CD14-positive monocyte (primary cell): ENCODE data around the gene ACAA1. TPM values are rescaled to one million over a fixed set of nuclear protein-coding genes. Genes with fewer than 3 reads are reported as not detected.

Experiments
- DNase-seq, 3 donors: peaks; one replicate each; pipeline ENCODE4 v3.0.0-alpha.2; 2011 to 2022
- H2AFZ ChIP-seq: 2 replicates; pipeline ENCODE4 v1.6.0; 2012; ENCODE audit warnings: mild to moderate bottlenecking, low read depth, low read length, inconsistent platforms; ENCODE audit not compliant: insufficient read depth, poor library complexity, severe bottlenecking
- H3K27ac ChIP-seq, 2 donors: 1 replicate in 1 of 2; 2 replicates in 1 of 2; pipeline ENCODE4 v1.5.1; 2012 to 2013; ENCODE audit warnings: low read length in 2 of 2, control low read depth in 1 of 2, inconsistent platforms in 1 of 2, low read depth in 1 of 2, mild to moderate bottlenecking in 1 of 2
- H3K27me3 ChIP-seq, 2 donors: one replicate each; pipeline versions ENCODE4 v1.6.0 to v1.6.1; 2011 to 2013; ENCODE audit warnings: low read length in 2 of 2; ENCODE audit not compliant: control insufficient read depth in 2 of 2, insufficient read depth in 2 of 2
- H3K36me3 ChIP-seq, 2 donors: replicated peaks in 1 of 2; 1 replicate in 1 of 2; 2 replicates in 1 of 2; pipeline versions ENCODE4 v1.5.1 to v1.6.1; 2012 to 2013; ENCODE audit warnings: low read length in 2 of 2, control low read depth in 1 of 2, inconsistent platforms in 1 of 2, mild to moderate bottlenecking in 1 of 2; ENCODE audit not compliant: insufficient read depth in 2 of 2, control insufficient read depth in 1 of 2
- H3K4me1 ChIP-seq, 2 donors: 1 replicate in 1 of 2; 2 replicates in 1 of 2; pipeline versions ENCODE4 v1.5.1 to v1.6.1; 2012 to 2013; ENCODE audit warnings: low read length in 2 of 2, control low read depth in 1 of 2, inconsistent platforms in 1 of 2, mild to moderate bottlenecking in 1 of 2, moderate library complexity in 1 of 2; ENCODE audit not compliant: insufficient read depth in 2 of 2, control insufficient read depth in 1 of 2
- H3K4me2 ChIP-seq: replicated peaks from 2 replicates; pipeline ENCODE3; 2012; ENCODE audit warnings: low read length, moderate library complexity, mild to moderate bottlenecking; ENCODE audit not compliant: poor library complexity, severe bottlenecking; ENCODE audit errors: extremely low read depth
- H3K4me3 ChIP-seq, 3 experiments: fragments of 200-600 bp in 1 of 3; sonication (generic) in 1 of 3; replicated peaks in 1 of 3; 1 replicate in 2 of 3; 2 replicates in 1 of 3; pipeline ENCODE4 v1.5.1; 2011 to 2013; ENCODE audit warnings: low read length in 3 of 3, mild to moderate bottlenecking in 3 of 3, control low read depth in 2 of 3, low read depth in 2 of 3, inconsistent platforms in 1 of 3, moderate library complexity in 1 of 3
- H3K79me2 ChIP-seq: 2 replicates; pipeline ENCODE4 v1.6.0; 2012; ENCODE audit warnings: mild to moderate bottlenecking, control low read depth, inconsistent platforms, low read length, moderate library complexity; ENCODE audit not compliant: insufficient read depth
- H3K9ac ChIP-seq: 2 replicates; pipeline ENCODE4 v1.6.0; 2017; ENCODE audit warnings: low read length, mild to moderate bottlenecking; ENCODE audit not compliant: insufficient read depth, poor library complexity, severe bottlenecking
- H3K9me3 ChIP-seq, 2 donors: replicated peaks in 1 of 2; 1 replicate in 1 of 2; 2 replicates in 1 of 2; pipeline versions ENCODE4 v1.5.1 to v1.6.1; 2012 to 2013; ENCODE audit warnings: low read length in 2 of 2, control low read depth in 1 of 2; ENCODE audit not compliant: control insufficient read depth in 1 of 2, insufficient read depth in 1 of 2
- H4K20me1 ChIP-seq: 2 replicates; pipeline ENCODE4 v1.6.0; 2012; ENCODE audit warnings: mild to moderate bottlenecking, low read length, control low read depth, moderate library complexity; ENCODE audit not compliant: insufficient read depth
- H3K27ac Mint-ChIP-seq, 7 donors: one replicate each; pipeline ENCODE4 v1.8.0; 2020; ENCODE audit warnings: mild to moderate bottlenecking in 7 of 7, mixed read lengths in 7 of 7, moderate library complexity in 6 of 7, inconsistent platforms in 2 of 7
- H3K27me3 Mint-ChIP-seq, 3 donors: one replicate each; pipeline ENCODE4 v1.8.0; 2021 to 2022; ENCODE audit warnings: low read depth in 3 of 3, mild to moderate bottlenecking in 3 of 3, mixed read lengths in 3 of 3, moderate library complexity in 3 of 3, inconsistent platforms in 1 of 3
- H3K36me3 Mint-ChIP-seq, 2 donors: one replicate each; pipeline ENCODE4 v1.8.0; 2020; ENCODE audit warnings: mixed read lengths in 2 of 2, inconsistent platforms in 1 of 2, mild to moderate bottlenecking in 1 of 2
- H3K4me1 Mint-ChIP-seq: one replicate; pipeline ENCODE4 v1.8.0; 2020; ENCODE audit warnings: mild to moderate bottlenecking, mixed read lengths
- H3K4me3 Mint-ChIP-seq, 2 donors: one replicate each; pipeline ENCODE4 v1.8.0; 2020; ENCODE audit warnings: mild to moderate bottlenecking in 2 of 2, mixed read lengths in 2 of 2, moderate library complexity in 1 of 2
- H3K9me3 Mint-ChIP-seq, 7 donors: one replicate each; pipeline ENCODE4 v1.8.0; 2020 to 2022; ENCODE audit warnings: mixed read lengths in 7 of 7, mild to moderate bottlenecking in 6 of 7, moderate library complexity in 6 of 7, inconsistent platforms in 2 of 7
- CTCF ChIP-seq: fragments of 200-600 bp; IDR thresholded peaks from one replicate; pipeline ENCODE4 v1.8.0; 2022; ENCODE audit warnings: antibody characterized with exemption, mild to moderate bottlenecking
- WGBS: methylation state at CpG from one replicate; pipeline ENCODE4 v1.1.5; 2013; ENCODE audit warnings: missing lambda C conversion rate; ENCODE audit not compliant: insufficient coverage; 5-methylcytosine and 5-hydroxymethylcytosine counted together
- intact Hi-C, 2 donors: fragments of 100-400 bp; cut with micrococcal nuclease; formaldehyde crosslinking; loops; one replicate each; pipeline versions ENCODE4 v1.15.0 to v1.15.1; 2023
- polyA plus RNA-seq, 3 donors: library from polyadenylated mRNA; depleted of rRNA in 1 of 3; unstranded in 2 of 3; stranded (reverse) in 1 of 3; fragments of 300-500 nt in 2 of 3; fragments of >200 nt in 1 of 3; fragmentation: Illumina TruSeq in 2 of 3; gene quantifications; 1 replicate in 2 of 3; 2 replicates in 1 of 3; pipeline ENCODE4 v1.2.3, GENCODE V29; 2012 to 2021

ACAA1 gene
- polyA plus RNA-seq, 3 donors = 123 to 268 (median 133) TPM

GRCh38 chr3:38141952-38142273, 5.0 kb upstream of the ACAA1 start:
- Histone ChIP-seq H3K9ac (no peak overlapping the region), H3K27ac (peak overlapping the region in 1 of 2 donors; percentile 0), H4K20me1 (peaks cover 32% of the 10 kb centered on the region), H2AFZ (no peak overlapping the region), H3K27me3 (no peaks in the 10 kb centered on the region), H3K79me2 (peaks cover 45% of the 10 kb centered on the region), H3K36me3 (peaks cover 21 to 31% of the 10 kb centered on the region in 2 donors), H3K9me3 (no peaks in the 10 kb centered on the region), H3K4me2 (no peak overlapping the region), H3K4me1 (peaks cover 57 to 78% of the 10 kb centered on the region in 2 donors), H3K4me3 (no peak overlapping the region)
- WGBS = 92% methylated on average over 2 of the region's 2 CpGs
- H3K4me3 Mint-ChIP-seq = no peak overlapping the region
- no peak for DNase-seq
- H3K27me3 Mint-ChIP-seq = peaks cover 0 to 4% (median 0%) of the 10 kb centered on the region in 3 donors
- no peak for TF ChIP-seq CTCF
- intact Hi-C loops = loop anchor here in 1 of 2 donors (10.0 kb wide), 1 partner anchor 57 kb away; no protein-coding TSS in a partner anchor
- peaks cover 60% of the 10 kb centered on the region for H3K4me1 Mint-ChIP-seq
- peaks cover 28 to 39% of the 10 kb centered on the region in 2 donors for H3K36me3 Mint-ChIP-seq
- peak overlapping the region in 4 of 7 donors; percentile 15 to 79 (median 75) for H3K27ac Mint-ChIP-seq
- H3K9me3 Mint-ChIP-seq = peaks cover 0 to 12% (median 2%) of the 10 kb centered on the region in 7 donors

- Histone ChIP-seq H3K79me2 (peaks cover 50% of the 10 kb centered on the region), H4K20me1 (peaks cover 32% of the 10 kb centered on the region), H3K9ac (no peak overlapping the region), H3K27me3 (no peaks in the 10 kb centered on the region), H3K36me3 (peaks cover 21 to 31% of the 10 kb centered on the region in 2 donors), H3K9me3 (no peaks in the 10 kb centered on the region), H3K4me3 (peak overlapping the region in 1 of 3 experiments; percentile 99), H3K27ac (peak overlapping the region; percentile 0 to 6), H3K4me2 (peak overlapping the region; percentile 95), H3K4me1 (peaks cover 54 to 74% of the 10 kb centered on the region in 2 donors), H2AFZ (no peak overlapping the region)
- H3K4me1 Mint-ChIP-seq = peaks cover 55% of the 10 kb centered on the region
- TF ChIP-seq CTCF = no peak
- DNase-seq = no peak
- WGBS = 92% methylated on average over 4 of the region's 7 CpGs
- peak overlapping the region in 6 of 7 donors; percentile 9 to 76 (median 42) for H3K27ac Mint-ChIP-seq
- peaks cover 0 to 7% (median 0%) of the 10 kb centered on the region in 7 donors for H3K9me3 Mint-ChIP-seq
- H3K4me3 Mint-ChIP-seq = peak overlapping the region in 1 of 2 donors; percentile 99
- H3K27me3 Mint-ChIP-seq = peaks cover 0 to 4% (median 0%) of the 10 kb centered on the region in 3 donors
- peaks cover 27 to 39% of the 10 kb centered on the region in 2 donors for H3K36me3 Mint-ChIP-seq
- intact Hi-C loops = loop anchor here in 1 of 2 donors (10.0 kb wide), 1 partner anchor 57 kb away; no protein-coding TSS in a partner anchor
Measured at GRCh38 chr3:38141173-38141951, 4.4 kb upstream of the ACAA1 start.
